Activated CD8-positive, alpha-beta T cell treated with anti-CD3 and anti-CD28 coated beads for 36 hours (primary cell): ENCODE results near the gene GOLT1A. TPM values are rescaled to one million over a fixed set of nuclear protein-coding genes. Genes with fewer than 3 reads are reported as not detected.

Source experiments
- ATAC-seq: fragments of 200-7000 bp; cut with Tn5 transposase; one replicate; pipeline ENCODE4 v1.10.0; 2021; ENCODE audit warnings: mild to moderate bottlenecking, moderate library complexity
- CTCF ChIA-PET: fragments of 350-600 bp; sonication (Branson Sonifier 250); formaldehyde crosslinking; loops from one replicate; lab custom pipeline; 2021; ENCODE audit warnings: antibody characterized with exemption; lab: Charles Lee
- POLR2A ChIA-PET: fragments of 350-600 bp; sonication (Branson Sonifier 250); formaldehyde crosslinking; loops from one replicate; lab custom pipeline; 2021; ENCODE audit warnings: antibody characterized with exemption; lab: Charles Lee
- DNase-seq: peaks from one replicate; pipeline ENCODE4 v3.0.0-alpha.2; 2020
- H3K27ac Mint-ChIP-seq: one replicate; pipeline ENCODE4 v1.8.0; 2021; ENCODE audit warnings: mild to moderate bottlenecking, mixed read lengths
- H3K27me3 Mint-ChIP-seq: one replicate; pipeline ENCODE4 v1.8.0; 2021; ENCODE audit warnings: mixed read lengths
- H3K36me3 Mint-ChIP-seq: one replicate; pipeline ENCODE4 v1.8.0; 2021; ENCODE audit warnings: low read depth, mixed read lengths
- H3K4me1 Mint-ChIP-seq: one replicate; pipeline ENCODE4 v1.8.0; 2021; ENCODE audit warnings: low read depth, mixed read lengths
- H3K4me3 Mint-ChIP-seq: one replicate; pipeline ENCODE4 v1.8.0; 2021; ENCODE audit warnings: mild to moderate bottlenecking, moderate library complexity, mixed read lengths
- H3K9me3 Mint-ChIP-seq: one replicate; pipeline ENCODE4 v1.8.0; 2021; ENCODE audit warnings: mixed read lengths
- intact Hi-C: fragments of 100-400 bp; cut with micrococcal nuclease; formaldehyde crosslinking; loops from one replicate; pipeline ENCODE4 v1.10.0; 2022
- total RNA-seq, 2 experiments: library from RNA; stranded (reverse); gene quantifications; one replicate each; pipeline ENCODE4 v1.2.3, GENCODE V29; 2021
- TF ChIP-seq, protein P1 (sequence below): fragments of 200-600 bp; IDR thresholded peaks from one replicate; pipeline ENCODE4 v1.8.0; 2022; ENCODE audit warnings: antibody characterized with exemption, mild to moderate bottlenecking

The GOLT1A gene
- total RNA-seq, 2 experiments from 2014 or later = not detected

DNA sequence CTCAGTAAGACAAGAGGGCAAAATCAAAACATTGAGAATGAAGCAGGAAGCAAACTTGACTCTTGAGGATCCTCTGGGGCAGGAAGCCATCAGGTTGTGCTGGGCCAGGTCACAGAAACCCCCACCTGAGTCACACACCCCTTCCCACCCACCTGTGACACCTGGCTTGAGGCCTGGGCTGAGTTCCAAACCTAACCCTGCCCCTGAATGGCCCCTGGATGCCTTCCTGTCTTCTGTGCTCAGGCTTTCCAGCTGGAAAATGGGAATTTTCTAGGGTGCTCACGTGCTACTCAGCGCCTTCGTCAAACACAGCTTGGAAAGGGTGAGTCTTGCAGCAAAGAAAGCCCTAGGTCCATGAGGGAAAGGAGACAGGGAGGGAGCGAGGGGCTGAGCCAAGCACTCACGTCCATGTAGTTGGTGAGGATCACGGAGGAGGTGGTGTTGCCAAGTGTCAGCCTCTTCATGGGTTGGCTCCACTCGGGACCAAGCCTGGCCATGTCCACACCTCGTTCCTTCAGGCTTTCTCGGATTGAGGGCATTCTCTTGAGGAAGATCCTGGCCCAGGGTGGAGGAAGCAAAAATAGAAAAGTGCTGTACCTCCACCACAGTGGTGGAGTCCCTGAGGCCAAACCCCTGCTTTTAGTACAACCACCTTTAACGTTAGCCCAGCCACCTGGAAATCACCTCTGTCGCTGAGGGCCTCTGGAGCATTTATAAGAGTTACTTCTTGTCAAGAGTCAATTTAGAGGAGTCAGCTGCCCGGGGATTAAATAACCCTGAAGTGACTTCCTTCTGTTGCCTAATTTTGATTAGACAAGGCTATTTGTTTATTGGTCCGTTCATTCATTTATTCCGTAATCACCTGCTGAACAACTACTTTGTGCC is 51.9 kb downstream of the GOLT1A start:
- Mint-ChIP-seq H3K4me1 (peaks cover 2% of the 10 kb centered on the region), H3K36me3 (no peaks in the 10 kb centered on the region), H3K9me3 (no peaks in the 10 kb centered on the region), H3K27ac (no peak overlapping the region), H3K27me3 (peaks cover 6% of the 10 kb centered on the region), H3K4me3 (no peak overlapping the region)
- ATAC-seq = no peak
- DNase-seq = no peak
- ChIA-PET POLR2A (interaction anchor here (0.7 kb wide), 1 partner anchor 666 kb away, joined by 3 read pairs; no protein-coding TSS in a partner anchor), CTCF (interaction anchor here (1.0 to 9.3 kb wide), 33 partner anchors 10 to 248 kb away, joined by 3 to 92 read pairs (median 7); partner anchors contain the start of genes ETNK2, GOLT1A and PLEKHA6)
- TF ChIP-seq, protein P1, sequence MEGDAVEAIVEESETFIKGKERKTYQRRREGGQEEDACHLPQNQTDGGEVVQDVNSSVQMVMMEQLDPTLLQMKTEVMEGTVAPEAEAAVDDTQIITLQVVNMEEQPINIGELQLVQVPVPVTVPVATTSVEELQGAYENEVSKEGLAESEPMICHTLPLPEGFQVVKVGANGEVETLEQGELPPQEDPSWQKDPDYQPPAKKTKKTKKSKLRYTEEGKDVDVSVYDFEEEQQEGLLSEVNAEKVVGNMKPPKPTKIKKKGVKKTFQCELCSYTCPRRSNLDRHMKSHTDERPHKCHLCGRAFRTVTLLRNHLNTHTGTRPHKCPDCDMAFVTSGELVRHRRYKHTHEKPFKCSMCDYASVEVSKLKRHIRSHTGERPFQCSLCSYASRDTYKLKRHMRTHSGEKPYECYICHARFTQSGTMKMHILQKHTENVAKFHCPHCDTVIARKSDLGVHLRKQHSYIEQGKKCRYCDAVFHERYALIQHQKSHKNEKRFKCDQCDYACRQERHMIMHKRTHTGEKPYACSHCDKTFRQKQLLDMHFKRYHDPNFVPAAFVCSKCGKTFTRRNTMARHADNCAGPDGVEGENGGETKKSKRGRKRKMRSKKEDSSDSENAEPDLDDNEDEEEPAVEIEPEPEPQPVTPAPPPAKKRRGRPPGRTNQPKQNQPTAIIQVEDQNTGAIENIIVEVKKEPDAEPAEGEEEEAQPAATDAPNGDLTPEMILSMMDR = no peak
- intact Hi-C loops = loop anchor here (2.0 kb wide), 1 partner anchor 45 kb away; no protein-coding TSS in a partner anchor

DNA sequence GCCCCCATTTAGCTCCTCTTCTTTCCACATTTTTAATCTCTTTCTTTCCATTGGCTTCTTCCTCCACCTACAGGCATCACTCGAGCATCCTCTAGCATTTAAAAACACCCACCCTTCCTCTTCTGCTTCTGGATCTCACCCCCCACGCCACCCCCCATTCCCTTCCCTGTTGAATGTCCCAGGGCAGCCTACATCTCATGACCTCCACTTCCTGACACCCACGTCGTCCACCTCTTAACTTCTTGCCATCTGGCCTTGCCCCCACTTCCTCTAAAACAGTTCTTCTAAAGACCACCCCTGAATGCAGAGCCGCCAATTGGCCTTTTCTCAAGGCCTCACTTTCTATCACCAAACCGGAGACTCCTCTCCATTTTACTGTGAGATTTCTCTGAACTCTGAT is 55.8 kb downstream of the GOLT1A start:
- intact Hi-C loops = no loop called here
- Mint-ChIP-seq H3K9me3 (no peaks in the 10 kb centered on the region), H3K27me3 (peaks cover 6% of the 10 kb centered on the region), H3K4me3 (no peak overlapping the region), H3K36me3 (no peaks in the 10 kb centered on the region), H3K27ac (no peak overlapping the region), H3K4me1 (peaks cover 2% of the 10 kb centered on the region)
- POLR2A ChIA-PET = no interaction called here
- no peak for ATAC-seq
- CTCF ChIA-PET = interaction anchor here (1.0 to 3.2 kb wide), 2 partner anchors 49 to 205 kb away, joined by 4 to 14 read pairs; no protein-coding TSS in a partner anchor
- TF ChIP-seq, protein P1 = no peak
- no peak for DNase-seq

DNA sequence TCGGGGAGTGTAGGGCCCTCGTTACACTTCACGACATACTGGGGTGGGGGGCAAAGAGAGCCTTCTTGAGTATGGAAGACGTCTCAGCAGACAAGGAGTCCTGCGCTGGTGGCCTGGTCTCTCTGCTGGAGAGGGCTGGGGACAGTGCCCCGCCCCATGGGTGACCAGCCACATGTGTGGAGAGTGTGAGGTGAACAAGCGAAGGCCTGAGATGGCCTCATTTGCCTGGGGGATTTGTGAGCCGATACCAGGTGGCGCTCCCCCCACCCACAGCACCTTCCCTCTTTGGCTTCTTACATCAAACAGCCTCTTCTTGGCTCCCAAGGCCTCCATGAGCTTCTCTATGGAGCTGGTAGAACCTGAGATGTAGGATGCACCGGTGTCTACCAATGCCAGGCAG is 57.9 kb downstream of the GOLT1A start:
- TF ChIP-seq, protein P1 = no peak
- intact Hi-C loops = no loop called here
- POLR2A ChIA-PET = no interaction called here
- Mint-ChIP-seq H3K36me3 (no peaks in the 10 kb centered on the region), H3K4me1 (peaks cover 3% of the 10 kb centered on the region), H3K4me3 (no peak overlapping the region), H3K9me3 (no peaks in the 10 kb centered on the region), H3K27ac (no peak overlapping the region), H3K27me3 (peaks cover 4% of the 10 kb centered on the region)
- ATAC-seq = no peak
- CTCF ChIA-PET = interaction anchor here (2.6 kb wide), 1 partner anchor 51 kb away, joined by 8 read pairs; no protein-coding TSS in a partner anchor
- DNase-seq = no peak

DNA sequence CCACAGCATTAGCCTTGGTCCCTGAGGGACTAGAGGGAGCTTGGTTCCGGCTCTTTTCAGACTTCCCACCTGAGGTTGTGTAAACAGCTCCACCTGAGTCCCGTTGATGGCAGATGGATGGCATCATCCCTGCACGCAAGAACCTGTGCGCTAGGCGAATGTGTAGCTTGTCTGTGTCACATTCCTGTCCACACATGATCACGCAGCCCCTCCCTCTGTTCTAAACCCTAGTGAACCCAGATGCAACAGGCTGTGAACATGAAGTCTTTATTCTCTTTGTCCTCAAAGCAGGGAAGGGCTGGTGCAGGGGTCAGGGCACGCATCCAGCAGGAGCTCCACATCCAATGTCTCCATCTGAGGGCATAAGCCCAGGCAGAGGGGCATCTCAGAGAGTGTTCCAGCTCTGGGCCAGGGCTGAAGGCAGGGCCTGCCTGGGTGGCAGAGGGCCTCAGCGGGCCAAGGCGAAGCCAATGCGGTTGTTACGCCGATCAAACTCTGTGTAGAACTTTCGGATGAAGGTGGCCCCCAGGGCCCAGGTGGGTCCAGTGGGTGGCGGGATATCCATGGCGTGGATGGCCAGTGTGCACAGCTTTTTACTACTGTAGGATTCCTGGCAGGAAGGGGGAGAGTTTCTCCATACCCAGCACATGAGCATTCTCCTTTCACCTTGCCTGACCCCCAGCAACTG is 59.1 kb downstream of the GOLT1A start:
- no peaks in the 10 kb centered on the region for H3K27me3 Mint-ChIP-seq
- intact Hi-C loops = no loop called here
- no peaks in the 10 kb centered on the region for H3K36me3 Mint-ChIP-seq
- ATAC-seq (no peak), DNase-seq (no peak)
- H3K4me1 Mint-ChIP-seq = peaks cover 3% of the 10 kb centered on the region
- no peak overlapping the region for H3K4me3 Mint-ChIP-seq
- TF ChIP-seq, protein P1 = no peak
- H3K9me3 Mint-ChIP-seq = no peaks in the 10 kb centered on the region
- ChIA-PET POLR2A (no interaction called here), CTCF (interaction anchor here (1.0 to 2.6 kb wide), 3 partner anchors 8 to 209 kb away, joined by 3 to 8 read pairs (median 6); no protein-coding TSS in a partner anchor)
- H3K27ac Mint-ChIP-seq = no peak overlapping the region
